ENCODE measurements around the gene SSX2IP. TPM values are rescaled to one million over a fixed set of nuclear protein-coding genes. Genes with fewer than 3 reads are reported as not detected.

Gene SSX2IP
- total and polyA plus RNA-seq, 9 of the 15 experiments (the other 6 are each of a cell fraction or from before 2014, with no cell fraction given), result 20.6 to 96.7 (median 61.7) TPM

GRCh38 chr1:84689514-84690396 is 506 bp downstream of the SSX2IP start:
- CTCF ChIA-PET (ENCODE audit: low intra/inter-chr PET ratio), result no interaction called here
- in situ Hi-C loops (cut with MboI), result no loop called here
- WGBS (ENCODE audit: insufficient coverage, low coverage, missing lambda C conversion rate), result under 1% methylated on average over 28 of the region's 67 CpGs
- TF ChIP-seq ATF7 (IDR thresholded peaks at IDR 0.05) (no peak), TAF15 (IDR thresholded peaks at IDR 0.05; ENCODE audit: low read depth, low read length) (no peak), ATF1 (CRISPR knock-in tag; IDR thresholded peaks at IDR 0.05) (peak; percentile 85; the same call in 1 of the 2 replicates), ATF1 (tag; IDR thresholded peaks at IDR 0.05) (no peak; the same call in 1 of the 2 replicates), DACH1 (IDR thresholded peaks at IDR 0.05; ENCODE audit: partially characterized antibody) (peak; percentile 84), BCL6 (CRISPR knock-in tag; IDR thresholded peaks at IDR 0.05) (no peak), MAZ (CRISPR knock-in tag; conservative IDR thresholded peaks at IDR 0.05 in 1 of 2, IDR thresholded peaks at IDR 0.05 in 1 of 2) (no peak), PML (IDR thresholded peaks at IDR 0.05; ENCODE audit: low read length) (peak; percentile 38; the same call in 1 of the 2 replicates), KDM2B (CRISPR knock-in tag; IDR thresholded peaks at IDR 0.05) (no peak), RREB1 (CRISPR knock-in tag; IDR thresholded peaks at IDR 0.05) (no peak), OTX1 (CRISPR knock-in tag; IDR thresholded peaks at IDR 0.05) (no peak), MEIS2 (IDR thresholded peaks at IDR 0.05; ENCODE audit: partially characterized antibody) (no peak), TAL1 (IDR thresholded peaks at IDR 0.05) (no peak), MYNN (IDR thresholded peaks at IDR 0.05) (no peak), MYNN (CRISPR knock-in tag; IDR thresholded peaks at IDR 0.05) (no peak)
- TF ChIP-seq, protein P1, sequence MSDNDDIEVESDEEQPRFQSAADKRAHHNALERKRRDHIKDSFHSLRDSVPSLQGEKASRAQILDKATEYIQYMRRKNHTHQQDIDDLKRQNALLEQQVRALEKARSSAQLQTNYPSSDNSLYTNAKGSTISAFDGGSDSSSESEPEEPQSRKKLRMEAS (CRISPR knock-in tag; IDR thresholded peaks at IDR 0.05), result no peak
- TF ChIP-seq, protein P2, sequence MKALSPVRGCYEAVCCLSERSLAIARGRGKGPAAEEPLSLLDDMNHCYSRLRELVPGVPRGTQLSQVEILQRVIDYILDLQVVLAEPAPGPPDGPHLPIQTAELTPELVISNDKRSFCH (CRISPR knock-in tag; IDR thresholded peaks at IDR 0.05), result no peak
- TF ChIP-seq, protein P2 (tag; IDR thresholded peaks at IDR 0.05), result no peak

More at GRCh38 chr1:84689514-84690396, 506 bp downstream of the SSX2IP start:
- Histone ChIP-seq H2AFZ (ENCODE audit: low read depth, low read length) (peak overlapping the region; percentile 73), H3K27me3 (ENCODE audit: control insufficient read depth in 2 of 2, insufficient read depth in 2 of 2, low read length in 2 of 2) (no peaks in the 10 kb centered on the region; a peak in 1 of 5 replicates), H3K36me3 (ENCODE audit: control insufficient read depth, insufficient read depth, low read length) (peaks cover 9% of the 10 kb centered on the region; the same call in 2 of the 3 replicates), H4K20me1 (replicated peaks; ENCODE audit: control insufficient read depth, insufficient read depth, low read length) (no peaks in the 10 kb centered on the region), H3K9me1 (ENCODE audit: control insufficient read depth, insufficient read depth, low read length) (no peaks in the 10 kb centered on the region), H3K9ac (ENCODE audit: insufficient read depth in 1 of 2, low read depth in 2 of 2, low read length in 2 of 2) (peak overlapping the region; percentile 90 to 93), H3K27ac (ENCODE audit: extremely low read depth, low read depth, low read length) (peak overlapping the region; percentile 92), H3K4me3 (peak overlapping the region; percentile 76), H3K4me2 (ENCODE audit: insufficient read depth, low read length) (peak overlapping the region; percentile 88), H3K4me1 (replicated peaks in 1 of 2; ENCODE audit: control insufficient read depth in 2 of 2, insufficient read depth in 2 of 2, low read length in 2 of 2) (peaks cover 17 to 38% of the 10 kb centered on the region in 2 experiments), H3K9me3 (replicated peaks; ENCODE audit: control insufficient read depth, insufficient read depth, low read depth, low read length) (no peaks in the 10 kb centered on the region), H3K79me2 (ENCODE audit: control insufficient read depth, insufficient read depth, low read length) (peaks cover 72% of the 10 kb centered on the region)
- ATAC-seq (peak; percentile 39), FAIRE-seq (no peak), DNase-seq (ENCODE audit: extremely low read depth in 1 of 4, low spot score in 3 of 4) (peak in 2 of 4 experiments; percentile 37 to 79)
- intact Hi-C loops (cut with micrococcal nuclease), result loop anchor here (1.0 to 5.0 kb wide), 2 partner anchors 35 to 182 kb away; partner anchors contain the start of genes GNG5 and SPATA1
- POLR2A ChIA-PET, result interaction anchor here (0.6 to 6.2 kb wide), 7 partner anchors 8 to 150 kb away, joined by 3 to 56 read pairs (median 3); partner anchors contain the start of gene CTBS
- BruUV-seq (replicated peaks), result TSS peak; percentile 62

Data from K562 (cell line).